HEK293 (cell line): ENCODE measurements around the gene REC8.

Experiments used
- ELK4 ChIP-seq: IDR thresholded peaks from 2 replicates; pipeline ENCODE4 v1.6.1; 2011; ENCODE audit warnings: mild to moderate bottlenecking, low read depth, low read length, borderline replicate concordance
- HOXC10 ChIP-seq: sonication (generic); formaldehyde crosslinking; IDR thresholded peaks from 2 replicates; pipeline ENCODE4 v1.8.1; 2023; ENCODE audit warnings: mild to moderate bottlenecking, missing genetic modification reagents
- KLF10 ChIP-seq: fragments of 450-650 bp; IDR thresholded peaks from 2 replicates; pipeline ENCODE4 v1.5.1; 2018; ENCODE audit warnings: missing biosample characterization, mild to moderate bottlenecking, missing genetic modification characterization
- MEIS1 ChIP-seq: sonication (generic); formaldehyde crosslinking; IDR thresholded peaks from 2 replicates; pipeline ENCODE4 v1.8.1; 2022; ENCODE audit warnings: missing genetic modification reagents, mild to moderate bottlenecking, borderline replicate concordance
- MYNN ChIP-seq: fragments of 450-650 bp; formaldehyde crosslinking; IDR thresholded peaks from 2 replicates; pipeline ENCODE4 v1.5.1; 2016; ENCODE audit warnings: missing biosample characterization, missing genetic modification characterization, borderline replicate concordance
- REPIN1 ChIP-seq: fragments of 450-650 bp; formaldehyde crosslinking; IDR thresholded peaks from 2 replicates; pipeline ENCODE4 v1.5.1; 2017; ENCODE audit warnings: missing biosample characterization, missing genetic modification characterization, low read depth
- ZBTB1 ChIP-seq: fragments of 450-650 bp; formaldehyde crosslinking; IDR thresholded peaks from 2 replicates; pipeline ENCODE4 v1.5.1; 2016; ENCODE audit warnings: missing biosample characterization, missing genetic modification characterization
- ZBTB21 ChIP-seq: fragments of 450-650 bp; formaldehyde crosslinking; IDR thresholded peaks from 2 replicates; pipeline ENCODE4 v1.5.1; 2017; ENCODE audit warnings: missing biosample characterization, missing genetic modification characterization
- ZBTB48 ChIP-seq: fragments of 450-650 bp; formaldehyde crosslinking; IDR thresholded peaks from 2 replicates; pipeline ENCODE4 v1.5.1; 2016; ENCODE audit warnings: missing biosample characterization, missing genetic modification characterization
- ZBTB7A ChIP-seq: fragments of 450-650 bp; formaldehyde crosslinking; IDR thresholded peaks from 2 replicates; pipeline ENCODE4 v1.5.1; 2016; ENCODE audit warnings: low read depth, missing biosample characterization, missing genetic modification characterization
- ZNF112 ChIP-seq: fragments of 450-650 bp; formaldehyde crosslinking; IDR thresholded peaks from 2 replicates; pipeline ENCODE4 v1.5.0; 2017; ENCODE audit warnings: missing biosample characterization, missing genetic modification characterization
- ZNF146 ChIP-seq: fragments of 450-650 bp; formaldehyde crosslinking; IDR thresholded peaks from 2 replicates; pipeline ENCODE4 v1.5.1; 2016; ENCODE audit warnings: missing biosample characterization, missing genetic modification characterization
- ZNF223 ChIP-seq: fragments of 450-650 bp; formaldehyde crosslinking; IDR thresholded peaks from 2 replicates; pipeline ENCODE4 v1.5.1; 2016; ENCODE audit warnings: missing biosample characterization, missing genetic modification characterization
- ZNF23 ChIP-seq: fragments of 450-650 bp; formaldehyde crosslinking; IDR thresholded peaks from 2 replicates; pipeline ENCODE4 v1.5.1; 2016; ENCODE audit warnings: missing biosample characterization, missing genetic modification characterization, borderline replicate concordance
- ZNF274 ChIP-seq, 2 experiments: fragments of 200-500 bp in 1 of 2; fragments of 450-650 bp in 1 of 2; sonication (Bioruptor generic) in 1 of 2; formaldehyde crosslinking in 1 of 2; IDR thresholded peaks; 2 replicates each; pipeline versions ENCODE4 v1.5.1 to v1.6.1; 2014 to 2016; ENCODE audit warnings: borderline replicate concordance in 1 of 2, inconsistent platforms in 1 of 2, low read length in 1 of 2, missing biosample characterization in 1 of 2, missing genetic modification characterization in 1 of 2
- ZNF292 ChIP-seq: fragments of 450-650 bp; formaldehyde crosslinking; IDR thresholded peaks from 2 replicates; pipeline ENCODE4 v1.5.1; 2016; ENCODE audit warnings: low read depth, missing biosample characterization, missing genetic modification characterization, borderline replicate concordance
- ZNF354C ChIP-seq: fragments of 450-650 bp; formaldehyde crosslinking; IDR thresholded peaks from 2 replicates; pipeline ENCODE4 v1.5.1; 2016; ENCODE audit warnings: missing biosample characterization, missing genetic modification characterization, low read depth, borderline replicate concordance
- ZNF48 ChIP-seq: fragments of 450-650 bp; formaldehyde crosslinking; IDR thresholded peaks from 2 replicates; pipeline ENCODE4 v1.5.1; 2016; ENCODE audit warnings: missing biosample characterization, missing genetic modification characterization
- ZNF521 ChIP-seq: fragments of 450-650 bp; formaldehyde crosslinking; IDR thresholded peaks from 2 replicates; pipeline ENCODE4 v1.5.1; 2017; ENCODE audit warnings: missing biosample characterization, mild to moderate bottlenecking, missing genetic modification characterization
- ZNF544 ChIP-seq: fragments of 450-650 bp; formaldehyde crosslinking; IDR thresholded peaks from 2 replicates; pipeline ENCODE4 v1.5.0; 2017; ENCODE audit warnings: missing biosample characterization, missing genetic modification characterization
- ZNF585B ChIP-seq: fragments of 450-650 bp; formaldehyde crosslinking; IDR thresholded peaks from 2 replicates; pipeline ENCODE4 v1.5.1; 2016; ENCODE audit warnings: missing biosample characterization, missing genetic modification characterization
- ZNF596 ChIP-seq: fragments of 450-650 bp; IDR thresholded peaks from 2 replicates; pipeline ENCODE4 v1.5.0; 2018; ENCODE audit warnings: missing biosample characterization, mild to moderate bottlenecking, missing genetic modification characterization, moderate library complexity
- ZNF600 ChIP-seq: fragments of 450-650 bp; formaldehyde crosslinking; IDR thresholded peaks from 2 replicates; pipeline ENCODE4 v1.5.1; 2016; ENCODE audit warnings: missing biosample characterization, missing genetic modification characterization
- ZNF610 ChIP-seq: fragments of 450-650 bp; formaldehyde crosslinking; IDR thresholded peaks from 2 replicates; pipeline ENCODE4 v1.5.1; 2016; ENCODE audit warnings: missing biosample characterization, missing genetic modification characterization, borderline replicate concordance
- ZNF623 ChIP-seq: fragments of 450-650 bp; formaldehyde crosslinking; IDR thresholded peaks from 2 replicates; pipeline ENCODE4 v1.5.1; 2016; ENCODE audit warnings: missing biosample characterization, missing genetic modification characterization
- ZNF626 ChIP-seq: fragments of 450-650 bp; sonication (Bioruptor Pico); formaldehyde crosslinking; IDR thresholded peaks from 2 replicates; pipeline ENCODE4 v1.5.1; 2018; ENCODE audit warnings: missing biosample characterization, missing genetic modification characterization, inconsistent platforms
- ZNF660 ChIP-seq: fragments of 450-650 bp; IDR thresholded peaks from 2 replicates; pipeline ENCODE4 v1.5.1; 2018; ENCODE audit warnings: missing biosample characterization, mild to moderate bottlenecking, missing genetic modification characterization
- ZNF76 ChIP-seq: fragments of 450-650 bp; formaldehyde crosslinking; IDR thresholded peaks from 2 replicates; pipeline ENCODE4; 2016; ENCODE audit warnings: low read depth, missing biosample characterization, missing genetic modification characterization, borderline replicate concordance
- ZNF768 ChIP-seq: fragments of 450-650 bp; formaldehyde crosslinking; IDR thresholded peaks from 2 replicates; pipeline ENCODE4 v1.5.1; 2018; ENCODE audit warnings: missing biosample characterization, mild to moderate bottlenecking, missing genetic modification characterization
- ZNF776 ChIP-seq: fragments of 450-650 bp; formaldehyde crosslinking; IDR thresholded peaks from 2 replicates; pipeline ENCODE4 v1.5.0; 2017; ENCODE audit warnings: missing biosample characterization, missing genetic modification characterization, borderline replicate concordance
- ZNF785 ChIP-seq: fragments of 450-650 bp; formaldehyde crosslinking; IDR thresholded peaks from 2 replicates; pipeline ENCODE4 v1.5.1; 2016; ENCODE audit warnings: missing biosample characterization, missing genetic modification characterization
- ZNF830 ChIP-seq: fragments of 450-650 bp; IDR thresholded peaks from 2 replicates; pipeline ENCODE4 v1.5.0; 2018; ENCODE audit warnings: missing biosample characterization, missing genetic modification characterization, low read depth, mild to moderate bottlenecking, moderate library complexity
- ZNF837 ChIP-seq: fragments of 450-650 bp; formaldehyde crosslinking; IDR thresholded peaks from 2 replicates; pipeline ENCODE4 v1.5.1; 2016; ENCODE audit warnings: missing biosample characterization, missing genetic modification characterization
- ZSCAN16 ChIP-seq: fragments of 450-650 bp; formaldehyde crosslinking; IDR thresholded peaks from 2 replicates; pipeline ENCODE4 v1.5.1; 2016; ENCODE audit warnings: missing biosample characterization, missing genetic modification characterization
- TF ChIP-seq, protein P1 (sequence below): fragments of 450-650 bp; formaldehyde crosslinking; IDR thresholded peaks from 2 replicates; pipeline ENCODE4 v1.5.1; 2016; ENCODE audit warnings: missing biosample characterization, missing genetic modification characterization, low read depth
- TF ChIP-seq, protein P2 (sequence below): fragments of 450-650 bp; formaldehyde crosslinking; IDR thresholded peaks from 2 replicates; pipeline ENCODE4 v1.5.1; 2016; ENCODE audit warnings: missing biosample characterization, missing genetic modification characterization

The REC8 gene

DNA sequence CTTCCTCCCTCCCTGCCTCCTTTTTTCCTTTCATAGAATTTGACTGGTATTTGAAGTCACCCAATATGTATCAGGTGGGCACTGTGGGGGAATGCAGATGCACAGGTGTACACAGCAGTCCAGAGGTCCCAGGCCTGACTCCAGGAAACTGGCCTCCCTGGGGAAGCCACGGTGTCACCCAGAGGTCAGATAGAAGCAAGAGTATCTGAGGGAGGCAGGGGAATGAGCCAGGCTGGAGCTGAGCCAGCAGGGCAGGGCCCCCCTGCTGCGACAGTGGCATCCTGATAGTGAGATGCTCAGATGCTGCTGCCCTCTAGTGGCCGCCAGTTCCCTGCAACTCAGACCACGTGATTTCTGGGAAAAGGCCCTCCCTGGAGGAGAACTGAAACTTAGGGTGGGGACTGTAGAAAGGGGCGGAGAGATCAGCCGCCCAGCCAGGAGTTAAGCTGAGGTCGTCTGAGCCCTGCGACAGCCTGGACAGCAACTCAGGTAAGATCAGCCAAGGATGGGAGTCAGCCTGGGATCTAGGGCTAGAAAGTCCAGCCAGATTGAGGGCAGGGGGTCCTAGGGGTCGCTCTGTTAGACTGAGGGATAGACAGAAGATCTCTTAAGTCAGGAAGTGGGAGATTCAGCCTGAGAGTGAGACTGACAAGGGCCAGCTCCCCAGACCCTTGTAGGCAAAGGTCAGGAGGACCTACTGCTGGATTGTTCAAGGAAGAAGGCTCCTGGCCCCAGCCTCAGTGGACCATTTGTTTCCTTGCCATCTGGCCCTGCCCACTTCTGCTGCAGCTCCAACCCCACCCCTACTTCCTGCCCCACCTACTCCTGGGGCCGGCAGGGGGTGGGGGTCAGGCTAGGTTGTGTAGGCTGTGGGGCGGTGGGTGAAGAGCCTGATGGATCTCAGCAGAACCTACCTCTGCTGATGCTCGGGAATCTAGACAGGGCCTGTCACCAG is 10.8 kb upstream of the REC8 start, which contains the start of gene IRF9 (continued):
- TF ChIP-seq ZNF837 (tag by site-specific recombination), result no peak
- peak; percentile 76 for TF ChIP-seq ZBTB48 (tag by site-specific recombination)
- TF ChIP-seq REPIN1 (tag by site-specific recombination), result no peak
- TF ChIP-seq ZBTB21 (tag by site-specific recombination), result peak; percentile 77
- TF ChIP-seq ZNF610, result peak; percentile 76; the same call in 1 of the 2 replicates
- TF ChIP-seq ZNF48 (tag by site-specific recombination), result no peak
- no peak for TF ChIP-seq ZBTB7A (tag by site-specific recombination)
- no peak for TF ChIP-seq MYNN (tag by site-specific recombination)
- TF ChIP-seq, protein P1, sequence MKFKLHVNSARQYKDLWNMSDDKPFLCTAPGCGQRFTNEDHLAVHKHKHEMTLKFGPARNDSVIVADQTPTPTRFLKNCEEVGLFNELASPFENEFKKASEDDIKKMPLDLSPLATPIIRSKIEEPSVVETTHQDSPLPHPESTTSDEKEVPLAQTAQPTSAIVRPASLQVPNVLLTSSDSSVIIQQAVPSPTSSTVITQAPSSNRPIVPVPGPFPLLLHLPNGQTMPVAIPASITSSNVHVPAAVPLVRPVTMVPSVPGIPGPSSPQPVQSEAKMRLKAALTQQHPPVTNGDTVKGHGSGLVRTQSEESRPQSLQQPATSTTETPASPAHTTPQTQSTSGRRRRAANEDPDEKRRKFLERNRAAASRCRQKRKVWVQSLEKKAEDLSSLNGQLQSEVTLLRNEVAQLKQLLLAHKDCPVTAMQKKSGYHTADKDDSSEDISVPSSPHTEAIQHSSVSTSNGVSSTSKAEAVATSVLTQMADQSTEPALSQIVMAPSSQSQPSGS (tag by site-specific recombination), result no peak
- peak; percentile 50; the same call in 1 of the 2 replicates for TF ChIP-seq ZNF76 (tag by site-specific recombination)
- TF ChIP-seq ZNF223 (tag by site-specific recombination), result no peak
- no peak for TF ChIP-seq ZNF23 (tag by site-specific recombination)
- TF ChIP-seq ZBTB1, result no peak
- TF ChIP-seq, protein P2, sequence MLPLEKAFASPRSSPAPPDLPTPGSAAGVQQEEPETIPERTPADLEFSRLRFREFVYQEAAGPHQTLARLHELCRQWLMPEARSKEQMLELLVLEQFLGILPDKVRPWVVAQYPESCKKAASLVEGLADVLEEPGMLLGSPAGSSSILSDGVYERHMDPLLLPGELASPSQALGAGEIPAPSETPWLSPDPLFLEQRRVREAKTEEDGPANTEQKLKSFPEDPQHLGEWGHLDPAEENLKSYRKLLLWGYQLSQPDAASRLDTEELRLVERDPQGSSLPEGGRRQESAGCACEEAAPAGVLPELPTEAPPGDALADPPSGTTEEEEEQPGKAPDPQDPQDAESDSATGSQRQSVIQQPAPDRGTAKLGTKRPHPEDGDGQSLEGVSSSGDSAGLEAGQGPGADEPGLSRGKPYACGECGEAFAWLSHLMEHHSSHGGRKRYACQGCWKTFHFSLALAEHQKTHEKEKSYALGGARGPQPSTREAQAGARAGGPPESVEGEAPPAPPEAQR (tag by site-specific recombination), result no peak
- TF ChIP-seq ZNF354C, result no peak
- no peak for TF ChIP-seq ZNF596 (tag by site-specific recombination)
- TF ChIP-seq KLF10 (tag by site-specific recombination), result peak; percentile 67; the same call in 1 of the 2 replicates
- no peak for TF ChIP-seq ELK4
- no peak for TF ChIP-seq ZNF585B (tag by site-specific recombination)
- TF ChIP-seq ZNF146 (tag by site-specific recombination), result no peak
- TF ChIP-seq ZNF292 (tag by site-specific recombination), result no peak
- TF ChIP-seq ZNF768, result no peak
- TF ChIP-seq ZNF776 (tag by site-specific recombination), result no peak
- TF ChIP-seq ZNF785 (tag by site-specific recombination), result no peak
- TF ChIP-seq ZNF600 (tag by site-specific recombination), result no peak
- TF ChIP-seq ZNF830, result no peak
- no peak for TF ChIP-seq ZSCAN16 (tag by site-specific recombination)
- TF ChIP-seq ZNF544 (tag by site-specific recombination), result no peak
- no peak for TF ChIP-seq HOXC10 (CRISPR knock-in tag)
- TF ChIP-seq ZNF521 (tag by site-specific recombination), result no peak
- TF ChIP-seq ZNF112 (tag by site-specific recombination), result no peak
- no peak for TF ChIP-seq MEIS1 (CRISPR knock-in tag)
- no peak; the same call in 1 of the 2 replicates for TF ChIP-seq ZNF660
- no peak for TF ChIP-seq ZNF626 (tag by site-specific recombination)
- no peak for TF ChIP-seq ZNF274 (IDR thresholded peaks at IDR 0.05; ENCODE audit: low read length)
- TF ChIP-seq ZNF274 (tag by site-specific recombination; IDR thresholded peaks at IDR 0.05; ENCODE audit: borderline replicate concordance), result no peak
- 0 out of 2 replicates have a peak, but pooled peaks have one; percentile 13 for TF ChIP-seq ZNF623 (tag by site-specific recombination)
